PC-3 (cell line): ENCODE measurements around the gene ORM2.

Experiments used
- EZH2phosphoT487 ChIP-seq: fragments of 300-600 bp; sonication (generic); IDR thresholded peaks from 2 replicates; pipeline ENCODE4 v1.6.1; 2018; ENCODE audit warnings: mild to moderate bottlenecking, antibody characterized with exemption, low read length, borderline replicate concordance
- TF ChIP-seq, protein P1 (sequence below): fragments of 300-600 bp; sonication (generic); conservative IDR thresholded peaks from 2 replicates; pipeline ENCODE4 v1.5.1; 2017; ENCODE audit warnings: antibody characterized with exemption, low read depth, mild to moderate bottlenecking, low read length

GRCh38 chr9:114375386-114376175 lies 45.9 kb downstream of the ORM2 start:
- TF ChIP-seq, protein P1, sequence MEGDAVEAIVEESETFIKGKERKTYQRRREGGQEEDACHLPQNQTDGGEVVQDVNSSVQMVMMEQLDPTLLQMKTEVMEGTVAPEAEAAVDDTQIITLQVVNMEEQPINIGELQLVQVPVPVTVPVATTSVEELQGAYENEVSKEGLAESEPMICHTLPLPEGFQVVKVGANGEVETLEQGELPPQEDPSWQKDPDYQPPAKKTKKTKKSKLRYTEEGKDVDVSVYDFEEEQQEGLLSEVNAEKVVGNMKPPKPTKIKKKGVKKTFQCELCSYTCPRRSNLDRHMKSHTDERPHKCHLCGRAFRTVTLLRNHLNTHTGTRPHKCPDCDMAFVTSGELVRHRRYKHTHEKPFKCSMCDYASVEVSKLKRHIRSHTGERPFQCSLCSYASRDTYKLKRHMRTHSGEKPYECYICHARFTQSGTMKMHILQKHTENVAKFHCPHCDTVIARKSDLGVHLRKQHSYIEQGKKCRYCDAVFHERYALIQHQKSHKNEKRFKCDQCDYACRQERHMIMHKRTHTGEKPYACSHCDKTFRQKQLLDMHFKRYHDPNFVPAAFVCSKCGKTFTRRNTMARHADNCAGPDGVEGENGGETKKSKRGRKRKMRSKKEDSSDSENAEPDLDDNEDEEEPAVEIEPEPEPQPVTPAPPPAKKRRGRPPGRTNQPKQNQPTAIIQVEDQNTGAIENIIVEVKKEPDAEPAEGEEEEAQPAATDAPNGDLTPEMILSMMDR = no peak
- TF ChIP-seq EZH2phosphoT487 = no peak
